Measurements from ENCODE around the gene NSD2. TPM values are rescaled to one million over a fixed set of nuclear protein-coding genes. Genes with fewer than 3 reads are reported as not detected.

Gene NSD2
- polyA plus RNA-seq, 12 donors: 40.2 to 69.7 (median 52.1) TPM; not detected in 1

GRCh38 chr4:1863297-1864033 is 7.7 kb upstream of the NSD2 start:
- no peak for DNase-seq

DNA sequence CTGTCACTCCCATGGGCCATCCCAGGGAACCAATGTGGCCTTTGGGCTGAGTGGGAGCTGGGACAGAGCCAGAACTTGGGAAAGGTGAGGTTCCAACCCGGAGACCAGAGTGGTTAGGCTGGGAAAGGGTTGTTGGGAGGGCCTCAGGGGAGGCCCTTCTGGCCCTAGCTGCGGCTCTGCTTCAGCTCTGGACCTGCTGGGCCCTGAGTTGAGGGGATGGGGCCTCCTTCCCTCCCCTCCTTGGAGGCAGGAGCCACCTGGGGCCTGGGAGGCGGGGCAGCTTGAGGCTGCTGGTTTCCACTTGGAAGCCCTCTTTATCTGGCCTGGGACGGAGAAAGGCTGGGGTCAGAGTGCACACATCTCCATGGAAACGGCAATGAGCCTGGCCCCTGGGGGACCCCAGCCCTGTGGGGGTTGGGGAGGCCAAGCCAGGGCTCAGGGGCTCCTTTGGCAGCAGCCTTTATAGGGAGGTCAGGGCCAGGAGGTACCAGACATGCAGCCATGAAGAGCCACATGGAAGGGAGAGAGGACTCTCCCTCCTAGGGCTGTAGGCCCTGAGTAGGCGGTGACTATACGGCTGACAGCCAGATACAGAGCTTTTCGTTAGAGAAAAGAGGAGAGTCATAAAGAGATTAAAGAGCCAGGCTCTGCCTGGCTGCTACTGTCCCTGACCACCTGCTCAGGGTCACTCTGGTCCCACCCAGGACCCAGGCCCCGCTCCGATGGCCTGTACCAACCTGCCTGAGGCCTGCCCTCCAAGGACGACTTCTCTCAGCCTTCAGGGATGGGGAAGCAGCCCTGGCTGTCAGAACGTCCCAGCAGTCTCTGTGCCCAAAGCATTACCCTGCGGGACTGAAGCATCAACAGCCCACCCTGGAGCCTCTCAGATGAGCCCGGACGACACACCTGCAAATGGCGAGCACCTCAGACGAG is 6.9 kb upstream of the NSD2 start:
- DNase-seq: no peak

DNA sequence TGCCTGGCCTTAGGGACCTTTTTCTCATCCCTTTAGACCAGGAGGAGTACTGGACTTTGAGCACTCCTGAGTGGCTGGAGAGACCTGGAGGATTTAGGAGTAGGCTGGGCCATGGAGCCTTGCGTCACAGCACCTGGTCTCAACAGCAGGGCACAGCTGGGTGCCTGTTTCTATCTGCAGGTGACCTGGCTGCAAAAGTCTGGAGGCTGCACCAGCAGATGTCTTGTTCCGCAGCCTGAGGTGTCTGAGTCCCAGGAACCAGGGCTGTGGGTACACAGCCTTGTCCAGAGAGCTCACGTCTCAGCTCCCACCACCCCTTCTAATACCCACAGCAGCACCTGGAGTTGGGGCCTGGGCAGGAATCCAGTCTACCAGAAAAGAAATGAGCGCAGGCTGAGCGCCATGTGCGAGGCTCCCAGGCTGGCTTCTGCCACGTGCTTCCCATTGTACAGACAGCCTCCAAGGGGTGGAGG is 5.0 kb upstream of the NSD2 start:
- no peak for DNase-seq

DNA sequence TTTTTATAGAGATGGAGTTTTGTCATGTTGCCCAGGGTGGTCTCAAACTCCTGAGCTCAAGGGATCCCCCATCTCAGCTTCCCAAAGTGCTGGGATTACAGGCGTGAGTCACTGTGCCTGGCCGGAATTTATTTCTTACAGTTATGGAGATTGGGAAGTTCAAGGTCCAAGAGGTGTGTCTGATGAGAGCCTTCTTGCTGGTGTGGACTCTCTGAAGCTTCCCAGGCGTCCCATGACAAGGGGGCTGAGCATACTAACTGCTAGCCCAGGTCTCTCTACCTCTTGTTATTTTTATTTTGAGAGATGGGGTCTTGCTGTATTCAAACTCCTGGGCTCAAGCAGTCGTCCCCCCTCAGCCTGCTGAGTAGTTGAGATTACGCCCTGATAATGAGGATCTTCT is 2.9 kb upstream of the NSD2 start:
- no peak for DNase-seq

DNA sequence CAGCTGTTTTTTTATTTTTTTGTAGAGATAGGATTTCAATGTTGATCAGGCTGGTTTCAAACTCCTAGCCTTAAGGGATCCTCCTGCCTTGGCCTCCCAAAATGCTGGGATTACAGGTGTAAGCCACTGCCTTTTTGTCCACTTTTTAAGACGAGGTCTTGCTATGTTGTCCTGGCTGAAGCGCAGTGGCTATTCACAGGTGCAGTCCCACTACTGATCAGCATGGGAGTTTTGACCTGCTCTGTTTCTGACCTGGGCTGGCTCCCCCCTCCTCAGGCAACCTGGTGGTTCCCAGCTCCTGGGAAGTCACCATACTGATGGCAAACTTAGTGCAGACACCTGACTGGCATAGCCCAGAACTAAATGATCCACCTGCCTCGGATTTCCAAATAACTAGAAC is 2.3 kb upstream of the NSD2 start:
- DNase-seq: no peak

GRCh38 chr4:1869530-1870327 is 1.5 kb upstream of the NSD2 start:
- DNase-seq: no peak

DNA sequence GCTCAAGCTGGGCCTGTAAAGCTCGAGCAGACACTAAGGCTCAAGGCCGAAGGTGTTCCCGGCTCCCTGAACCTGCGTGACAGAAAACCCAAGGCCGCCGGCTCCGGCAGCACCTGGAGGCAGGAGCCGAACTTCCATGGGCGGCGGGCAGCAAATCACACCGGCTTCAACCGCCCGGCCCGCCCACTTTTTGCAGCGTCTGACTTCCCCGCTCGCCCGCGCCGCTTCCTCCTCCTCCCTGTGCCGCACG is 940 bp upstream of the NSD2 start:
- DNase-seq: peak; percentile 80

DNA sequence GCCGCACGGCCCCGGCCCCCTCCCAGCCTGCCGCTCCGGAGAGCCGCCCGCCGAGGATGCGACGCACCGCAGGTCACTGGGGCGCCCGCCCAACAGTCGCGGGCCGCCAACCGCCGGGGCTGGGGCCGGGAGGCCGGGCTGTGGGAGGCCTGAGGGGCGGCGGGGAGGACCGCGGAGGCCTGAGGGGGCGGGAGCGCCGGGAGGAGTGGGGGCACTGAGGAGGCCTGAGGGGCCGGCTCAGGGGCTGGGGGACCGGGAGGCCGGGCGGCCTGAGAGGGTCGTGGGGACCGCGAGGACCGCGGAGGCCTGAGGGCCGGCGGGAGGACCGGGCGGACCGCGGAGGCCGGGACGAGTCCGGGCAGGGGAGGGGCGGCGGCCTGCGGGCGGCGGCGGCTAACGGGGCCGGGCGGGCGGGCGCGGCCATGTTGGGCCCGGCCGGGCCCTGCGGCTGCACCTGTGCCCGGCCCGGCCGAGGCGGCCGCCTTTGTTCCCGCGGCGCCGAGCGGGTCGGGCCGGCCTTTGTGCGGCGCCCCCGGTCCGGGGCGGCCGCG is 353 bp downstream of the NSD2 start:
- DNase-seq: no peak

DNA sequence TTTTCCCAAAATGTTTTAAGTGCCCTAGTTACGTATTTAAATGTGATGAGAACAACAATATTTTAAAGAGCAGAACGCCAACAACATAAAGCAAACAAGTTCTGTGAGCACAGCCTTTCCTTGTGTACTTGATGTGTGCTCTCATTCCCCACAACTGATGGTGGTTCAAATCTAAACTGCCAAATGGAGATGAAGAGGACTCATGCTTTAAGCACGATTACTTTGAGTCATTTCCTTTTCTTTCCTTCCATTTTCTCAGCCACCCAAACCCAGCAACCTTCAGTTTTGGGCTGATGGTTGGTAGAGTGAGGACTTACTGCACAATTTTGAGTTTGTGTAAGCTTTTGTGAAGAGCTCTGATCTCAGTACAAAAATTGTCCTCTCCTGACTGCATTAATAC is 1.7 kb downstream of the NSD2 start:
- no peak for DNase-seq

- no peak for DNase-seq
Measured at GRCh38 chr4:1873291-1873690, 2.1 kb downstream of the NSD2 start.

DNA sequence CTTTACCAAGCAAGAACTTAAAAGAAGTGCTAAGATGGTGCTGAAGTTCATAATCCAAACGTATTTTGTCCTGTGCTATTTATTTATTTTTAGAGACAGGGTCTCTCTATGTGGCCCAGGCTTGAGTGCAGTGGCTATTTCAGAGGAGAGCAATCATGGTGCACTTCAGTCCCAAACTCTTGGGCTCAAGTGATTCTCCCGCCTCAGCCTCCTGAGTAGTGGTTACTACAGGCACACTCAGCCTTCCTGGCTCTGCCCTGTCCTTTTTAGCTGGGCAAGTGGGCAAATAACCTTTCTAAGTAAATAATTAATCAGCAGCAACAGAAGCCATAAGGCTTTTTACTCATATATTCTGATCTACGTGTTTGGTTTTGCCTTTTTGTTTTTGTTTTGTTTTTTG is 2.6 kb downstream of the NSD2 start:
- DNase-seq: no peak

- no peak for DNase-seq
Measured at GRCh38 chr4:1874201-1874600, 3.0 kb downstream of the NSD2 start.

DNA sequence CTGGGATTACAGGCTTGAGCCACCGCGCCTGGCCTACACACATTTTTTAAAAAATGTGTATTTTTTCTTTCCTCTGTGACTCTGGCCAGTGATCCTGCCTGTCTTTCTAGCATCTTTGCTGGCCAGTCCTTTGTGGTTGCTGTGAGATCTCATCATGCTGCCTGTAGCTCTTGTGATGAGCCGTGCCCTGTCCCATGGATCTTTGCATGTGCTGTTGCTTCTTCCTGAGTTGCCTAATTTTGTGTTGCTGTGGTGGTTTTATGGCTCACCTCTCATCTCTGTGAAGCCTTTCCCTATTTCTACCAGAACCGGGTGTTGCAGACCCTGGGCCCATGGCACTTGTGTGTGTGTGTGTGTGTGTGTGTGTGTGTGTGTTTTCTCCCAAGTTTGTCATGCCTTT is 8.3 kb downstream of the NSD2 start:
- no peak for DNase-seq

- DNase-seq: no peak
Measured at GRCh38 chr4:1880332-1880731, 9.1 kb downstream of the NSD2 start.

DNA sequence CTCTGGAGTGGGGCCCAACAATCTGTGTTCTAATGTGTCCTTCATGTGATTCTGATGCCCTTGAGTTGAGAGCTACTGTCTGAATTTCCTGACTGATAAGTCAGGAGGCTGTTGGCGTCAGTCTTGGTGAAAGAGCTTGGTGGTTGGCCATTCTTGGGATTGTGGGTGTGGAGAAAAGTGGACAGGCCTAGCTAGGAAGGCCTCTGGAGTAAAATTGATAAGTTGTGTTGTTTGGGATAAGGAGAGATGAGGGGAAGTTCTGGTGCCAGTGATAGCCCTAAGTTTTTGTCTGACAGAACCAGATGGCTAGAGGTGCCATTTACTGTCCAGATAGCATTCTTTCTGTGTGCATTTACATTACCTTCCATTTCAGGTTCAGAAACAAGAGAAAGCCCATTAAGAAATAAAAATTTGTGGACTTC is 11.7 kb downstream of the NSD2 start:
- DNase-seq: no peak

DNA sequence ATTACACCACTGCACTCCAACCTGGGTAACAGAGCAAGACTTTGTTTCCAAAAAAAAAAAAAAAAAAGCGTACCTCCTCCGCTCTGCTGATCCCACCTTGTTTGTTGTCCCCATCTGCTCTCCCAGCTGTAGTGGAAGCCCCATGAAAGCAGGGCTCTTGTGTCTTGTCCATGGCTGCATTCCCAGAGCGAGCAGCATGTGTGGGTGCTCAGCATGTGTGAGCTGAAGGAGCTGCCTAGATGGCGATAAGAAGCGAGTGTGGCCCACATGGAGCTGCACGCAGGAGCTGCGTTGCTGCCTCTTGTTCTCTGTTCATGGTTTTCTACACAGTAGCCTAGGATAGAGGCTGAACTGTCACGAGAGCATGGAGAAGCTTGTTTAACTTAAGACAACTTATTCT is 12.4 kb downstream of the NSD2 start:
- DNase-seq: no peak

DNA sequence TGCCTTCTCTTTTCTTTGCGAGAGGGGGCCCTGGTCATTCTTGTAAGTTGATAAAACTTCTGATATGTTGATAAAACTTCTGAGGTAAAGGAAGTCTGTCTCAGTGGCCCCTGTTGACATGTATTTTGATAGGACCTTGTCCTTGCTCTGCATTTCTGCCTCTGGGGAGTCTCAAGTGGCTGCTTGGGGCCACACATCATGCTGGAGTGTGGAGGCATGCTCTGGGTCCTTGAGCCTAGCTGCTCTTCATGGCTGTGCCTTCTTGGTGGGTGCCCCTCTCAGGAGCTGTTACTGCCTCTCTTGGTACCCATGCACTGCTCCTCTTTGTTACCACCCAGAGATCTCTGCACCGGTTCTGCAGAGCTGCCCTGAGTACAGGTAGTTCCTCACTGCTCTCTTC is 14.2 kb downstream of the NSD2 start:
- DNase-seq: no peak

DNA sequence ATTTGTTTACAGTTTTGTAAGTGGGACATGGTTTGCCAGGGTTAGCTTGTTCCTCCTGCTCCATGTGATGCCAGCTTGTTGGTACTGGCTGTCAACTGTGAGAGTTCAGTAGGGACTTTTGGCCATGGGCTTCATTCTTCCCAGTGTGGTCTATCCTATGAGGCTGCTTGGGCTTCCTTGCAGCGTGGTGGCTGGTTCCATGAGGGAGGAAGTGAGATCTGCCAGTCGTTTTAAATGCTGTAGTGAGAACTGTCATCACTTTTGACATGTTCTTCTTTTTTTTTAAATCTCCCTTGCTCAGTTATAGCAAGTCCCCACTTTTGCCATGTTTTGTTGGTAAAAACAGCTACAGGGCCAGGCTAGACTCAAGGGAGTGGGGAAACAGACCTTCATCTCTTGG is 15.9 kb downstream of the NSD2 start:
- no peak for DNase-seq

DNA sequence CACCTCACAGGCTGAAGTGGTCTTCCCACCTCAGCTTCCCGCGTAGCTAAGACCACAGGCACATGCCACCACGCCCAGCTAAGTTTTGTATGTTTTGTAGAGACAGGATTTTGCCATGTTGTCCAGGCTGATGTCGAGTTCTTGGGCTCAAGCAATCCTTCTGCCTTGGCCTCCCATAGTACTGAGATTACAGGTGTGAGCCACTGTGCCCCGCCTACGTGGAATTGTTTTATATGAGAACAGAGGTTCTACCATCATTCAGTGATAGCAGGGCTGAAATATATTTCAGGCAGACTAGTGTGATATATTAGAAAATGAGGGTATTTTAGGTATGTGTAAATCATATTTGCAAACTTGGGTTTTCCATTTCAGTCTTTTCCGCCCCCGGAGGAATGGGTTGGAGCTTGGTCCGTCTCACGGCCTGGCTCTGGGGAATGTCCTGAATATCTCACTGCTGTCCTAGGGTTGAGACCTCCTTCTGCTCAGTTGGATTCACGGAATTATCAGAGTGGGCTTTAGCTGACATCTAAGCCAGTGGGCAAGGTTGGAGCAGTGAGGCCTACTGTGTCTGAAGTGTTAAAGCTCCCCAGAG is 19.9 kb downstream of the NSD2 start:
- no peak for DNase-seq

GRCh38 chr4:1895971-1896657 is 24.9 kb downstream of the NSD2 start:
- no peak for DNase-seq

- DNase-seq: no peak
Measured at GRCh38 chr4:1896658-1896991, 25.4 kb downstream of the NSD2 start.

Data from muscle of arm (tissue), 12 donors.